T-helper 2 cell treated with Interferon-gamma antibody and Interleukin-4, amounts not matched to agents 5 μg/mL and 100 μg/mL, for 36 hours (primary cell): Measurements from ENCODE around the gene ADAM15.
A peak's percentile ranks its signal among the peaks of the same experiment; 100 is the strongest.

Experiments used
- DNase-seq: peaks from one replicate; pipeline ENCODE4 v3.0.0; 2021; ENCODE audit warnings: low spot score
- H3K27ac Mint-ChIP-seq: one replicate; pipeline ENCODE4 v1.8.0; 2021; ENCODE audit warnings: mild to moderate bottlenecking, mixed read lengths
- H3K27me3 Mint-ChIP-seq: one replicate; pipeline ENCODE4 v1.8.0; 2021; ENCODE audit warnings: low read depth, mixed read lengths
- H3K36me3 Mint-ChIP-seq: one replicate; pipeline ENCODE4 v1.8.0; 2021; ENCODE audit warnings: low read depth, mixed read lengths
- H3K4me1 Mint-ChIP-seq: one replicate; pipeline ENCODE4 v1.8.0; 2021; ENCODE audit warnings: low read depth, mixed read lengths
- H3K4me3 Mint-ChIP-seq: one replicate; pipeline ENCODE4 v1.8.0; 2022; ENCODE audit warnings: mild to moderate bottlenecking, moderate library complexity, mixed read lengths
- H3K9me3 Mint-ChIP-seq: one replicate; pipeline ENCODE4 v1.8.0; 2021; ENCODE audit warnings: mixed read lengths

ADAM15 gene

DNA sequence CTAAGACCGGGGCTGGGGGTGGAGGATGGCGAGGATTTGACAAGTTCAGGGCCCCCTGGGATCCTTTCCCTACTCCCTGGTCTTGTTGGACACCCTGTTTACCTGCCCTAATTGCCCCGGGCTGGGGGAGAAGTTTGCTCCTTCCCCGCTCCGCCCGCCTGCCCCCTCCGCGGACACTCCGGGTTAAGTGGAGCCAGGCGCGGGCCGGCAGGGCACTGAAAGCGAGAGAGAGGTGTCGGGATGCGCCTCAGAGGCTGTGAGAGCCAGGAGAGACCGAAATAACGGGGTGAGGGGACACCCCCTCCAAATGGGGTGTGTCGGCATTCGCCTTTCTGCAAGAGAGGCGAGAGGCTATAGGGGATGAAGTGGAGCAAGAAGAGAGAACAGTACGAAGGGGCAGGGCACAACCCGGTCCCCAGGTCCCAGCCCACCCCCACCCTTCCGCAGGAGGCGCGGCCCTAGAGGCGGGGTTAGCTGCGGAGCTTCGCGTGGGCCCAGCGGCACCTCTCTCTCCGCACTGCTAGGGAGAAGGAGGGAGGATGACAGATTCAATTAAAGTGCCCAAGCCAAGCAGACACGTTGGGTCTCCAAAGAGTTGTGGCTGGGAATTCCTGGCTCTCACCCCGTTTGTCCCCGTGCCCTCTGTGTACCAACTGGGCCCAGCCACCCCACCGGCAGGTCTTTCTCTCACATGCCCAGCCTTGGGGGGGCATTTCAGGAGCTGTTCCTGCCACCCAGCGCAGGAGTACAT lies 31.4 kb downstream of the ADAM15 start:
- Mint-ChIP-seq H3K27me3 (peaks cover 52% of the 10 kb centered on the region), H3K27ac (no peak overlapping the region), H3K4me1 (peaks cover 38% of the 10 kb centered on the region), H3K36me3 (peaks cover 2% of the 10 kb centered on the region), H3K9me3 (no peaks in the 10 kb centered on the region), H3K4me3 (peak overlapping the region; percentile 47)
- no peak for DNase-seq

DNA sequence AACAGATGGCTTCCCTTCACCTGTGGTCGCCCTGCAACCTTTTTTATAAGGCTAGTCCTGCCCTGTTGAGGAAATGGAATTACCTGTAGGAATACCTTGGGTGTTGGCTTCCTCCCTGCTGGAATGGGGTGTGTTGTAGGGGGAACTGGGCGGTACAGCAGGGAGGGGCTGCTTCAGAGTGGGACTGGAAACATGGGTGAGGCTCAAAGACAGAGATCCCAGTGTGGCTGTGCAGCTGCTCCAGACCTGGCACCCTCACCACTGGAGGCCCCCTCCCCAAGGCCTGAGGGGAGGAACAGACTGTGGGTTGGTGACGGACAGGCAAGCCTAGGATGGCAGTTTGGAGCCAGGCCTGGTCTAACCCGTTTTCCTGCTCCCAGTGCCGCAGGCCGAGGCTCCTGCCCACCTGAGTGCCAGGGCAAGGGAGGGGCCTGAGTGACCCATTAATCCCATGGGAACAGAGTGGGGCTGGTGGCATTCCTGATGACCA lies 32.0 kb downstream of the ADAM15 start:
- H3K27me3 Mint-ChIP-seq: peaks cover 47% of the 10 kb centered on the region
- peaks cover 2% of the 10 kb centered on the region for H3K36me3 Mint-ChIP-seq
- no peak for DNase-seq
- no peaks in the 10 kb centered on the region for H3K9me3 Mint-ChIP-seq
- H3K4me1 Mint-ChIP-seq: peaks cover 34% of the 10 kb centered on the region
- H3K4me3 Mint-ChIP-seq: no peak overlapping the region
- H3K27ac Mint-ChIP-seq: no peak overlapping the region

DNA sequence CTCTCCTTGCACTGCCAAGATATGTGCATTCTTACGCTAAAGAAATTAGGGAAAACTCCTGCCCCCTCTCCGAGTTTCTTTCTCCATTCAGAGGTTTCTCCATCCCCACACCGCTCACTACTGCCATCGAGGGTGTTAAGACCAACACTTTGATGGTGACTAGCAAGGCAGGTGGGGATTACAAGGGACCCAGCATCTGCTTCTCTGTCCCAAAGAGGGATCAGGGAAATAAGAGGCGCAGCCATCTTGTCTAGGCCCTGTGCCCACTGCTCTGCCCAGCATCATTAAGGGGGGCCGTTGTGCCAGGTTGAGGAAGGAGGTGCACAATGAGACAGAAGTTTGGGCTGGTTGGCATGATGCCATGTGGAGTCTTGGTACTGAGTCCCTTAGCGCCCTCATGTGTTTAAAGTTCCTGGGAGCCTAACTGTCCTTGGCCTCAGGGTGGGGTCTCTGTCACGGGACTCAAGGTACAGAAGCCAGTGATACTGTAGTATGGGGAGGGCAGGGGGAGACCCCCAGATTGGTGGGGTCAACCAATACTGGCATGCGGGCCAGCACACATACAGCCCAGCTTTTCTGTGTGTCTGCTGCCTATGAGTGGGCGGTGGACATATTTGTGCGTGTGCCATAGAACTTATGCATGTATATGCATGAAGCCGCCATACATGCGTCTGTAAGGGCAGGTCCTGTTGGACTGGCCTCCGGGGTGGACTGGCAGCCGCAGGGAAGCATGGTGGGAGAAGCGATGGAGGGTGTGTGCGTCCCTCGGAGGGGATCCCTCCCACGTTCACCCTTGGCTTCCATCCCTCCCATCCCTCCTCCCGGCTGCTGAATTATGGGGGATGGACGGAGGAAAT lies 33.0 kb downstream of the ADAM15 start:
- H3K27ac Mint-ChIP-seq: peak overlapping the region; percentile 96
- DNase-seq: no peak
- no peaks in the 10 kb centered on the region for H3K9me3 Mint-ChIP-seq
- H3K27me3 Mint-ChIP-seq: peaks cover 43% of the 10 kb centered on the region
- peak overlapping the region; percentile 98 for H3K4me3 Mint-ChIP-seq
- H3K4me1 Mint-ChIP-seq: peaks cover 33% of the 10 kb centered on the region
- H3K36me3 Mint-ChIP-seq: peaks cover 2% of the 10 kb centered on the region

DNA sequence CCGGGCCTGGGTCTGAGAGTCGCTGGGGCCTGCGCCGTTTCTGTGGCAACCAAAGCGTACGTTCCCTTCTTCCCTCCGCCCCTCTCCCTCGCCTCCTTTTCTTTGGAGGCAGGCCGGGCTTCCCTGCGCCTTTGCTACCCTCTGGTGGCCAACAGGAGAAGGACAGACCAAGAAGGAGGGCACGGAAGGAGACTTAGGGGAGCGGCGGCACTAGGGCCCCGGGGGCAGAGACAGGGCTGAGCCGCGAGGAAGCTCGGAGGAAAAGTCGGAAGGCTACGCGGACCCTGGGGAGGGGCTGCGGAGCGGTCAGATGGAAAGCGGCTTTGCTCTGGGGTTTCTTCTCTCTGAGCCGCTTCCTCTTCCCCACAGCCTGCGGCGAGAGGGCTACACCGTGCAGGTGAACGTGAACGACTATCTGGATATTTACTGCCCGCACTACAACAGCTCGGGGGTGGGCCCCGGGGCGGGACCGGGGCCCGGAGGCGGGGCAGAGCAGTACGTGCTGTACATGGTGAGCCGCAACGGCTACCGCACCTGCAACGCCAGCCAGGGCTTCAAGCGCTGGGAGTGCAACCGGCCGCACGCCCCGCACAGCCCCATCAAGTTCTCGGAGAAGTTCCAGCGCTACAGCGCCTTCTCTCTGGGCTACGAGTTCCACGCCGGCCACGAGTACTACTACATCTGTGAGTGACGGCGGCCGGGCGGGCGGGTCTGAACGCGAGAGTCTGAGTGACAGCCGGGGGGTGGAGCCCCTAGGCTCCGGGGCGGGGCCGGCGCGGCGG lies 33.8 kb downstream of the ADAM15 start:
- Mint-ChIP-seq H3K36me3 (peaks cover 2% of the 10 kb centered on the region), H3K27ac (peak overlapping the region; percentile 96), H3K4me1 (peaks cover 27% of the 10 kb centered on the region), H3K9me3 (no peaks in the 10 kb centered on the region), H3K27me3 (peaks cover 34% of the 10 kb centered on the region), H3K4me3 (peak overlapping the region; percentile 98)
- peak; percentile 92 for DNase-seq

DNA sequence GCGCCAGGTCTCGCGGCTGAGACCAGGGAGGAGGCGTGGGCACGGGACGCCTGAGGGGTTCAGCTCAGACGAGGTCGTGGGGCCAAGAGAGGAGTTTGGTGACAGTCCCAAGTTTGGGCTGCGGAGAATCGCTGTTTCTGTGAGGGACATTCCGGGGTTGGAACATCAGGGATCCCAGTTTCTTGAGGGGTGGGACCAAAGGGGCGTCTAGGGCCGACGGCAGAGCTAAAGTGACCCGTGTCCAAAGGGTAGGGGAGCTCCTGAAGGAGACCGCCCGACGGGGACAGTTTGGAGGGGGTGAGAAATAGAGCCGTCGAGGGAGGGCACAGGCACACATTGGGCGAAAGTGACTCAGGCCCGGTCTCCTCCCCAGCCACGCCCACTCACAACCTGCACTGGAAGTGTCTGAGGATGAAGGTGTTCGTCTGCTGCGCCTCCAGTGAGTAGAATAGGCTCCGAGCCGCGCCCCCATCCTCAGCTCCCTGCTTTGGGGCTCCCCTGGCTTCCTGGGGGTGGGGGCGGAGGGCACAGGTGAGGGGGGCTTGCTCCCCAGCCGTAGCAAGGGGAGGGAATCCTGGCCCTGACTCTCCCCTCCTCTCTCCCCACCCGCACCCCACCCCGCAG lies 34.5 kb downstream of the ADAM15 start:
- Mint-ChIP-seq H3K27ac (peak overlapping the region; percentile 96), H3K4me3 (peak overlapping the region; percentile 98)
- DNase-seq: peak; percentile 75

DNA sequence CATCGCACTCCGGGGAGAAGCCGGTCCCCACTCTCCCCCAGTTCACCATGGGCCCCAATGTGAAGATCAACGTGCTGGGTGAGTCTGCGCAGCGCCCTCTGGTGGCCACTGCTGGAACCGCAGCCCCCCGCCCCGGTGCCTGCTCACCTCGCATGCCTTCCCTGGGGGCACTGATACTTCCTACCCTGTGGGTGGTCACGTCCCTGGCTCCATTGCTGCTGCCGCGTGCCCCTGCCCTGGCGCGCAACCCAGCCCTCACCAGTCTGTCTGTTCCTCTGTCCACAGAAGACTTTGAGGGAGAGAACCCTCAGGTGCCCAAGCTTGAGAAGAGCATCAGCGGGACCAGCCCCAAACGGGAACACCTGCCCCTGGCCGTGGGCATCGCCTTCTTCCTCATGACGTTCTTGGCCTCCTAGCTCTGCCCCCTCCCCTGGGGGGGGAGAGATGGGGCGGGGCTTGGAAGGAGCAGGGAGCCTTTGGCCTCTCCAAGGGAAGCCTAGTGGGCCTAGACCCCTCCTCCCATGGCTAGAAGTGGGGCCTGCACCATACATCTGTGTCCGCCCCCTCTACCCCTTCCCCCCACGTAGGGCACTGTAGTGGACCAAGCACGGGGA lies 35.1 kb downstream of the ADAM15 start:
- H3K27me3 Mint-ChIP-seq: peaks cover 31% of the 10 kb centered on the region
- peak; percentile 78 for DNase-seq
- peak overlapping the region; percentile 73 for H3K27ac Mint-ChIP-seq
- peaks cover 2% of the 10 kb centered on the region for H3K36me3 Mint-ChIP-seq
- H3K9me3 Mint-ChIP-seq: no peaks in the 10 kb centered on the region
- peak overlapping the region; percentile 71 for H3K4me3 Mint-ChIP-seq
- H3K4me1 Mint-ChIP-seq: peaks cover 26% of the 10 kb centered on the region

More for the DNA sequence above, 34.5 kb downstream of the ADAM15 start:
- H3K9me3 Mint-ChIP-seq: no peaks in the 10 kb centered on the region
- H3K4me1 Mint-ChIP-seq: peaks cover 27% of the 10 kb centered on the region
- peaks cover 33% of the 10 kb centered on the region for H3K27me3 Mint-ChIP-seq
- H3K36me3 Mint-ChIP-seq: peaks cover 2% of the 10 kb centered on the region

DNA sequence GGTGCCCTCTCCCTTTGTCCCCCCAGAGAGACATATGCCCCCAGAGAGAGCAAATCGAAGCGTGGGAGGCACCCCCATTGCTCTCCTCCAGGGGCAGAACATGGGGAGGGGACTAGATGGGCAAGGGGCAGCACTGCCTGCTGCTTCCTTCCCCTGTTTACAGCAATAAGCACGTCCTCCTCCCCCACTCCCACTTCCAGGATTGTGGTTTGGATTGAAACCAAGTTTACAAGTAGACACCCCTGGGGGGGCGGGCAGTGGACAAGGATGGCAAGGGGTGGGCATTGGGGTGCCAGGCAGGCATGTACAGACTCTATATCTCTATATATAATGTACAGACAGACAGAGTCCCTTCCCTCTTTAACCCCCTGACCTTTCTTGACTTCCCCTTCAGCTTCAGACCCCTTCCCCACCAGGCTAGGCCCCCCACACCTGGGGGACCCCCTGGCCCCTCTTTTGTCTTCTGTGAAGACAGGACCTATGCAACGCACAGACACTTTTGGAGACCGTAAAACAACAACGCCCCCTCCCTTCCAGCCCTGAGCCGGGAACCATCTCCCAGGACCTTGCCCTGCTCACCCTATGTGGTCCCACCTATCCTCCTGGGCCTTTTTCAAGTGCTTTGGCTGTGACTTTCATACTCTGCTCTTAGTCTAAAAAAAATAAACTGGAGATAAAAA lies 35.9 kb downstream of the ADAM15 start:
- Mint-ChIP-seq H3K9me3 (no peaks in the 10 kb centered on the region), H3K27me3 (peaks cover 25% of the 10 kb centered on the region), H3K4me1 (peaks cover 23% of the 10 kb centered on the region), H3K4me3 (peak overlapping the region; percentile 24), H3K36me3 (no peaks in the 10 kb centered on the region), H3K27ac (no peak overlapping the region)
- no peak for DNase-seq

DNA sequence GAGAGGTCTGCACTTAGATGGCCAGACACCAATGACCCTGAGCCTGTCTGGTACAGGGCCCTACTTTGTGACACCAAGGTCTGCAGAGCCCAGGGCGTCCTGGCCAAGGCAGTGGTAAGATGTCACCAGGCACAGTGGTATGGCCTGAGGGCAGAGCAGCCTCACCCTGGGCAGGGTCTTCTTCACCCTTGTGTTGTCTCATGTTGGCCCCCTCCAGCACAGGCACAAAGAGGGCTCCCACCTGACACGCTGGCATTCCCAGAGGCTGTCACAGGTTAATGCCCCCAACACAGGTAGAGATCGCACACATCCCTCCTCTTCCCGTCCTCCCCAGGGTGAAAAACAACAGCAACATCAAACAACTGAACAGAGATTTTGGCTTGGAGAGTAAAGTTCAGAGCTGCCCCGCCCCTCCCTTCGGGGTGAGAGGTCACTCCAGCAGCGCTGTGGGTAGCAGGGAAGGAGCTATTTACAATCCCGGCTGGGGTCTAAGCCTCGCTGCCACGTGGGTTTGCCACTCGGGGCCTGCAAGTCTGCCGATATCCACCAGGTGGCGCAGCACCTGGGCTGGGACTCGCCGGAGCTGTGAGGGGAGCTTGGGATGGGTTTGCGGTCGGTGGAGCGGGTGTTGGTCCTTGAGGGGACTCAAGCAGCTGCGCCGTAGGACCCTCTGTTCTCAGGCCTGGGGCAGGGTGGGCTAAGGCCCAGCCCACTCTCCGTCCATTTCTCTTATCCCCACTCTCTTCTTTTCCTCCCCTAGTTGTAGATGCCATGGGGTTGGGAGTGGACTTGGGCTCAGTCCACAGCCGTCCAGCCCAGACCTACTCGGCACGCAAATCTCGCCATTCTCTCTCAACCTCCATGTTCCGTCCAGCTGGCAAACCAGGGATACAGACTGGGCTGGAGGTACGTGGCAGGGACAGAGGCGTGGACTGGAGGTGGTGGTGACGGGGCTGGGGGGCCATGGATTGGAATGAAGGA lies 40.2 kb downstream of the ADAM15 start:
- H3K4me3 Mint-ChIP-seq: peak overlapping the region; percentile 1
- H3K4me1 Mint-ChIP-seq: peaks cover 4% of the 10 kb centered on the region
- peak; percentile 70 for DNase-seq
- H3K27me3 Mint-ChIP-seq: peaks cover 20% of the 10 kb centered on the region
- no peaks in the 10 kb centered on the region for H3K36me3 Mint-ChIP-seq
- H3K27ac Mint-ChIP-seq: no peak overlapping the region
- no peaks in the 10 kb centered on the region for H3K9me3 Mint-ChIP-seq

DNA sequence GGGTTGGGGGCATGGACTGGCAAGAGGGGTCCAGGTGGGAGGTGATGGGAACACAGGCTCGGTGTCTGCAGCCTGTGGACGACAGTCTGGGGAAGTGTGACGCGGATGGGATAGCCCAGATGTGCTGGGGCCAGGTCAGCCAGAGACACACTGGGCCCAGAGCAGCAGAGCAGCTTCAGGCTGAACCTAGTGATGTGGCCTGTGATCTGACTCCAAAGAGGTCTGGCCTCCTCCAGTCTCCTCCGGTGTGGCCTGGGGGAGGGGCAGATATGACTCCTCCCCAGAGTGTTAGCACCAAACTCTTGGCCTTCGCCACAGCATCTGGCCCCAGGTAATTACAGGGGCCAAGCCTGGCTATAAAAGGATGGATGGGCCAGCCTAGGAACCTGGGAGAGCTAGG lies 41.0 kb downstream of the ADAM15 start:
- Mint-ChIP-seq H3K4me1 (peaks cover 4% of the 10 kb centered on the region), H3K9me3 (no peaks in the 10 kb centered on the region), H3K4me3 (no peak overlapping the region), H3K27me3 (peaks cover 24% of the 10 kb centered on the region), H3K27ac (no peak overlapping the region), H3K36me3 (no peaks in the 10 kb centered on the region)
- DNase-seq: no peak

DNA sequence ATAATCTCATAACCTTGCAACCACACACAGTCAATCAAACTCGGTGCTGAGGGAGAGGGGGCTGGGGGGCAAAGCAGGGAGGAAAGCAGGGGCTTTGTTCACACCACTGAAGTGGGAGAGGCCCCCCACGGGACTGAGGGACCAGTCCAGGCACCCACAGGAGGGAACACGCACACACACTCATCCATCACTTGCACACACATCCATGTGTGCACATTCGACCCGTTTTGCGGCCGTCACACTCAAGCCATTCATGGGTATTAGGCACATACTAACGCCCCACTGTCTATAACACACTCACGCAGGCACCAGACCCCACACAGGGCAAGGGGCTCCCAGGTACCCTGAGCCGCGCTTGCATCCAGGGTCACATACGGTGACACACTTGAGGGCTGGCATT lies 41.5 kb downstream of the ADAM15 start:
- no peaks in the 10 kb centered on the region for H3K36me3 Mint-ChIP-seq
- H3K4me1 Mint-ChIP-seq: peaks cover 4% of the 10 kb centered on the region
- H3K27ac Mint-ChIP-seq: no peak overlapping the region
- H3K27me3 Mint-ChIP-seq: peaks cover 24% of the 10 kb centered on the region
- no peak for DNase-seq
- no peak overlapping the region for H3K4me3 Mint-ChIP-seq
- H3K9me3 Mint-ChIP-seq: no peaks in the 10 kb centered on the region

DNA sequence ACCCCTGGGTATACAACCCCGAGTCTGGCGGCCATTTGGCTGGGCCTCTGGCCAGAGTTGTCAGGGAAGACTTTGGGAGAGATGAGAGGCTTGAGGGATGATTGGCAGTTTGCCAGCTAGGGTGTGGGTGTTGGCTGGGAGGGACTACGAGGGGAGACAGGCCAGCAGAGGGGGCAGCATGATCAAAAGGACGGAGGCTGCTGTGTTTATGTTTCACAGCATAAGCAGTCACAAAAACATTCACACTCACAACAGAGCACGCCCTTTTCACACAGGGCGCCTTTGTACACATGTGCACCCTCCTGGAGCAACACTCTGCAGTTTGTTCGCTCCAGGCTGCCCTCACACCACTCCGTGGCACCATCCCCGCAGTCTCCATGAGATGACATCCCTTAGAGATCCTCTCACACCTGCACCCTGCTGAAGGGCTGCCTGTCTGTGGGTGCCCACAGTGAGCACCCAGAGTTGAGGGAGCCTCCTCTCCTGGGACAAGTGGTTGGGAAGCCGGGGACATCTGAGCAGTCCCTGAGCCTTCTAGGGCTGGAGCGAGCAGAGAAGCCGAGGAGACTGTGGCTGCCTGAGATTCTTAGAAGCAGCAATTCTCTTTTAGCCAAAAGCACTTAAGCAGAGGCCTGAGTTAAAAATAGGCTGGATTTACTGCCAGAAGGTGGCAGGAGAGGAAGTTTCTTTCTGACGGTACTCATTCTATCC lies 43.0 kb downstream of the ADAM15 start:
- H3K4me3 Mint-ChIP-seq: no peak overlapping the region
- no peaks in the 10 kb centered on the region for H3K36me3 Mint-ChIP-seq
- H3K27ac Mint-ChIP-seq: no peak overlapping the region
- H3K27me3 Mint-ChIP-seq: peaks cover 24% of the 10 kb centered on the region
- H3K4me1 Mint-ChIP-seq: peaks cover 4% of the 10 kb centered on the region
- H3K9me3 Mint-ChIP-seq: no peaks in the 10 kb centered on the region
- no peak for DNase-seq
